ENCODE measurements around the gene ADTRP.

DNA sequence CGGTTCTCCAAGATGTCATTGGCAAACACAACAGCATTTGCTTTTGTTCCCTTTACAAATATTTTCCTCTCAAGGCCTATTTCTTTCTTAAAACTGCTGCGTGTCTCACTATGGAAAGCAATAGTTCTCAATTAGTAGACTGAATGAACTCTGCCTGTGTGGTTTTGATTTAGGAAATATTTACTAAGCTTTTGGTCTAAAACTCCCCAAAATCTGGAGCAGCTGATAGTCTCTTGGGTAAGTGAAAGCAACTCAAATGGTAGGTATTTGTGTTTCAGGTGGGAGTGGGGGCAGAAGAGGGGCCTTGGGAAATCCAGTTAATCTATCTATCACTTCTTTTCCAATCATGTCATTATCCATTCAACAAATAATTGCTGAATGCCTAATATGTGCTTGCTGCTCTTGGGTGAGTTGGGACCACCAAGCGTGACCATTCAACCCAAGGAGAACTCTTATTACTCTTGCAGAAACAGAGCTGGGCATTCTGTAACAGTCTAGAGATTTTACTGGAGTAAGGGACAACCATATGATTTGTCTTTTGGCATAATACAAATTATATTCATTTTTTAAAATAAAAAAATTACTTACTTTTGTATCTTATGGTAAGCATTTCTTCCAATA lies 33.2 kb upstream of the ADTRP start:
- no peak for TF ChIP-seq CTCF (IDR thresholded peaks at IDR 0.05)
- TF ChIP-seq POLR2A (IDR thresholded peaks at IDR 0.05), result no peak

Data from uterus (tissue), 2 donors.